ENCODE data around the gene PTPN4. TPM values are rescaled to one million over a fixed set of nuclear protein-coding genes. Genes with fewer than 3 reads are reported as not detected.

PTPN4 gene
- total RNA-seq, 1 experiment from 2014 or later = 46.8 TPM

DNA sequence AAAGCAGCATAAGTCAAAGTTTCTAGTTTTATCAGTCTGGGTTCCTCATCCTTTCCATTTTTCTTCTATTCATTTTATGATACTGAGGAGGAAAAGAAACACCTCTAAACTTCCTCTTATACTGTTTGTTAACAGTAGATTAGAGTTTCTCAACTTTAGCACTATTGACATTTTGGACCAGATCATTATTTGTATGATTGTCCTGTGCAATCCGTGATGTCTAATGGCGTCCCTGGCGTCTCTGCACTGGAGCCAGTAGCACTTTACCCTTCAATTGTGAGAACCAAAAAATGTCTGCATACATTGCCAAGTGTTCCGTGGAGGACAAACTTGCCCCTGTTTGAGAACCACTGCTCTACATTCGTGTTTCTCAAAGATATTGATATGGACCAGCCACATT lies 25.2 kb downstream of the PTPN4 start:
- Mint-ChIP-seq H3K27me3 (ENCODE audit: insufficient read depth, unreplicated experiment) (no peaks in the 10 kb centered on the region), H3K4me3 (ENCODE audit: unreplicated experiment) (no peak overlapping the region), H3K4me1 (ENCODE audit: low read depth, unreplicated experiment) (peaks cover 7% of the 10 kb centered on the region), H3K36me3 (ENCODE audit: insufficient read depth, unreplicated experiment) (no peaks in the 10 kb centered on the region), H3K27ac (ENCODE audit: unreplicated experiment) (no peak overlapping the region), H3K9me3 (ENCODE audit: unreplicated experiment) (peaks cover 1% of the 10 kb centered on the region)
- no peak for DNase-seq
- no TSS peak for BruUV-seq (replicated peaks)
- peaks cover 1% of the 10 kb centered on the region; the same call in 1 of the 2 replicates for H3K9me3 ChIP-seq
- H3K27me3 ChIP-seq (replicated peaks; ENCODE audit: control insufficient read depth, insufficient read depth, low read length) = no peaks in the 10 kb centered on the region
- TF ChIP-seq, protein P1, sequence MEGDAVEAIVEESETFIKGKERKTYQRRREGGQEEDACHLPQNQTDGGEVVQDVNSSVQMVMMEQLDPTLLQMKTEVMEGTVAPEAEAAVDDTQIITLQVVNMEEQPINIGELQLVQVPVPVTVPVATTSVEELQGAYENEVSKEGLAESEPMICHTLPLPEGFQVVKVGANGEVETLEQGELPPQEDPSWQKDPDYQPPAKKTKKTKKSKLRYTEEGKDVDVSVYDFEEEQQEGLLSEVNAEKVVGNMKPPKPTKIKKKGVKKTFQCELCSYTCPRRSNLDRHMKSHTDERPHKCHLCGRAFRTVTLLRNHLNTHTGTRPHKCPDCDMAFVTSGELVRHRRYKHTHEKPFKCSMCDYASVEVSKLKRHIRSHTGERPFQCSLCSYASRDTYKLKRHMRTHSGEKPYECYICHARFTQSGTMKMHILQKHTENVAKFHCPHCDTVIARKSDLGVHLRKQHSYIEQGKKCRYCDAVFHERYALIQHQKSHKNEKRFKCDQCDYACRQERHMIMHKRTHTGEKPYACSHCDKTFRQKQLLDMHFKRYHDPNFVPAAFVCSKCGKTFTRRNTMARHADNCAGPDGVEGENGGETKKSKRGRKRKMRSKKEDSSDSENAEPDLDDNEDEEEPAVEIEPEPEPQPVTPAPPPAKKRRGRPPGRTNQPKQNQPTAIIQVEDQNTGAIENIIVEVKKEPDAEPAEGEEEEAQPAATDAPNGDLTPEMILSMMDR (IDR thresholded peaks at IDR 0.05; ENCODE audit: insufficient read depth in 1 of 2, low read depth in 1 of 2, low read length in 1 of 2, severe bottlenecking in 1 of 2, unreplicated experiment in 1 of 2) = no peak
- no peaks in the 10 kb centered on the region for H3K4me1 ChIP-seq
- H3K36me3 ChIP-seq (ENCODE audit: control insufficient read depth, insufficient read depth, low read length) = no peaks in the 10 kb centered on the region
- ChIA-PET POLR2A (no interaction called here), CTCF (no interaction called here)
- intact Hi-C loops (cut with micrococcal nuclease; ENCODE audit: unreplicated experiment) = no loop called here
- H3K4me3 ChIP-seq (ENCODE audit: low read depth, low read length) = no peak overlapping the region

- H3K27me3 Mint-ChIP-seq (ENCODE audit: insufficient read depth, unreplicated experiment) = no peaks in the 10 kb centered on the region
- ChIA-PET POLR2A (no interaction called here), CTCF (no interaction called here)
- H3K4me3 Mint-ChIP-seq (ENCODE audit: unreplicated experiment) = no peak overlapping the region
- no TSS peak for BruUV-seq (replicated peaks)
- DNase-seq = no peak
- H3K36me3 ChIP-seq (ENCODE audit: control insufficient read depth, insufficient read depth, low read length) = no peaks in the 10 kb centered on the region
- H3K9me3 ChIP-seq = peaks cover 14% of the 10 kb centered on the region
- H3K4me3 ChIP-seq (ENCODE audit: low read depth, low read length) = no peak overlapping the region
- no peaks in the 10 kb centered on the region for H3K27me3 ChIP-seq (replicated peaks; ENCODE audit: control insufficient read depth, insufficient read depth, low read length)
- no peaks in the 10 kb centered on the region for H3K4me1 ChIP-seq
- H3K4me1 Mint-ChIP-seq (ENCODE audit: low read depth, unreplicated experiment) = no peaks in the 10 kb centered on the region
- peaks cover 13% of the 10 kb centered on the region for H3K9me3 Mint-ChIP-seq (ENCODE audit: unreplicated experiment)
- TF ChIP-seq, protein P1 (IDR thresholded peaks at IDR 0.05; ENCODE audit: insufficient read depth in 1 of 2, low read depth in 1 of 2, low read length in 1 of 2, severe bottlenecking in 1 of 2, unreplicated experiment in 1 of 2) = no peak
- H3K36me3 Mint-ChIP-seq (ENCODE audit: insufficient read depth, unreplicated experiment) = no peaks in the 10 kb centered on the region
- intact Hi-C loops (cut with micrococcal nuclease; ENCODE audit: unreplicated experiment) = no loop called here
- H3K27ac Mint-ChIP-seq (ENCODE audit: unreplicated experiment) = no peak overlapping the region
Observed at GRCh38 chr2:119786295-119786694, 26.6 kb downstream of the PTPN4 start.

GRCh38 chr2:119788752-119789151 lies 29.0 kb downstream of the PTPN4 start:
- Mint-ChIP-seq H3K4me3 (ENCODE audit: unreplicated experiment) (no peak overlapping the region), H3K27ac (ENCODE audit: unreplicated experiment) (no peak overlapping the region), H3K9me3 (ENCODE audit: unreplicated experiment) (peaks cover 37% of the 10 kb centered on the region), H3K27me3 (ENCODE audit: insufficient read depth, unreplicated experiment) (no peaks in the 10 kb centered on the region), H3K36me3 (ENCODE audit: insufficient read depth, unreplicated experiment) (peaks cover 16% of the 10 kb centered on the region), H3K4me1 (ENCODE audit: low read depth, unreplicated experiment) (no peaks in the 10 kb centered on the region)
- Histone ChIP-seq H3K4me3 (ENCODE audit: low read depth, low read length) (no peak overlapping the region), H3K36me3 (ENCODE audit: control insufficient read depth, insufficient read depth, low read length) (no peaks in the 10 kb centered on the region), H3K9me3 (peaks cover 34% of the 10 kb centered on the region), H3K4me1 (no peaks in the 10 kb centered on the region), H3K27me3 (replicated peaks; ENCODE audit: control insufficient read depth, insufficient read depth, low read length) (no peaks in the 10 kb centered on the region)
- intact Hi-C loops (cut with micrococcal nuclease; ENCODE audit: unreplicated experiment) = no loop called here
- CTCF ChIA-PET = no interaction called here
- POLR2A ChIA-PET = no interaction called here
- TF ChIP-seq, protein P1 (IDR thresholded peaks at IDR 0.05; ENCODE audit: insufficient read depth in 1 of 2, low read depth in 1 of 2, low read length in 1 of 2, severe bottlenecking in 1 of 2, unreplicated experiment in 1 of 2) = no peak
- DNase-seq = no peak
- no TSS peak for BruUV-seq (replicated peaks)

Measured in Caco-2 (cell line).